Tibial nerve (tissue), 3 donors: ENCODE results near the gene INTS2.

Experiments
- CTCF ChIP-seq, 5 experiments: fragments of 200-600 bp in 3 of 5; fragments of 450-650 bp in 2 of 5; sonication (generic) in 3 of 5; IDR thresholded peaks; one replicate each; pipeline ENCODE4 v1.5.1; 2016 to 2019; ENCODE audit warnings: antibody characterized with exemption in 5 of 5, mild to moderate bottlenecking in 3 of 5, moderate library complexity in 2 of 5
- POLR2A ChIP-seq, 2 donors: fragments of 450-650 bp; IDR thresholded peaks; one replicate each; pipeline ENCODE4 v1.6.1; 2017; ENCODE audit warnings: antibody characterized with exemption in 2 of 2, mild to moderate bottlenecking in 2 of 2, moderate library complexity in 2 of 2

GRCh38 chr17:61867033-61867432 is 60.7 kb downstream of the INTS2 start:
- TF ChIP-seq CTCF (IDR thresholded peaks at IDR 0.05) (no peak), POLR2A (IDR thresholded peaks at IDR 0.05) (no peak)
